HEK293 (cell line): ENCODE results near the gene NBPF1.

Source experiments
- FEZF1 ChIP-seq: fragments of 450-650 bp; formaldehyde crosslinking; IDR thresholded peaks from 2 replicates; pipeline ENCODE4 v1.5.1; 2016; ENCODE audit warnings: missing biosample characterization, missing genetic modification characterization
- GLIS1 ChIP-seq: fragments of 450-650 bp; formaldehyde crosslinking; IDR thresholded peaks from 2 replicates; pipeline ENCODE4 v1.5.1; 2016; ENCODE audit warnings: missing biosample characterization, missing genetic modification characterization
- KLF1 ChIP-seq: fragments of 450-650 bp; formaldehyde crosslinking; IDR thresholded peaks from 2 replicates; pipeline ENCODE4 v1.5.1; 2016; ENCODE audit warnings: missing biosample characterization, missing genetic modification characterization
- KLF16 ChIP-seq: fragments of 450-650 bp; formaldehyde crosslinking; IDR thresholded peaks from 2 replicates; pipeline ENCODE4 v1.5.1; 2017; ENCODE audit warnings: missing biosample characterization, missing genetic modification characterization
- MEIS1 ChIP-seq: sonication (generic); formaldehyde crosslinking; IDR thresholded peaks from 2 replicates; pipeline ENCODE4 v1.8.1; 2022; ENCODE audit warnings: missing genetic modification reagents, mild to moderate bottlenecking, borderline replicate concordance
- OVOL3 ChIP-seq: fragments of 450-650 bp; formaldehyde crosslinking; IDR thresholded peaks from 2 replicates; pipeline ENCODE4 v1.5.1; 2016; ENCODE audit warnings: missing biosample characterization, missing genetic modification characterization
- SCRT1 ChIP-seq: fragments of 450-650 bp; formaldehyde crosslinking; IDR thresholded peaks from 2 replicates; pipeline ENCODE4 v1.5.1; 2016; ENCODE audit warnings: missing biosample characterization, missing genetic modification characterization, borderline replicate concordance
- SP3 ChIP-seq: fragments of 450-650 bp; formaldehyde crosslinking; IDR thresholded peaks from 2 replicates; pipeline ENCODE4 v1.5.1; 2016; ENCODE audit warnings: missing biosample characterization, missing genetic modification characterization
- SP7 ChIP-seq: fragments of 450-650 bp; formaldehyde crosslinking; IDR thresholded peaks from 2 replicates; pipeline ENCODE4 v1.5.1; 2016; ENCODE audit warnings: missing biosample characterization, missing genetic modification characterization
- ZBTB17 ChIP-seq: fragments of 450-650 bp; formaldehyde crosslinking; IDR thresholded peaks from 2 replicates; pipeline ENCODE4 v1.5.1; 2016; ENCODE audit warnings: missing biosample characterization, missing genetic modification characterization
- ZFP41 ChIP-seq: fragments of 450-650 bp; formaldehyde crosslinking; IDR thresholded peaks from 2 replicates; pipeline ENCODE4 v1.5.1; 2016; ENCODE audit warnings: missing biosample characterization, missing genetic modification characterization, borderline replicate concordance
- ZNF132 ChIP-seq: fragments of 450-650 bp; formaldehyde crosslinking; IDR thresholded peaks from 2 replicates; pipeline ENCODE4 v1.5.1; 2017; ENCODE audit warnings: missing biosample characterization, missing genetic modification characterization, borderline replicate concordance
- ZNF169 ChIP-seq: fragments of 450-650 bp; formaldehyde crosslinking; IDR thresholded peaks from 2 replicates; pipeline ENCODE4 v1.5.1; 2016; ENCODE audit warnings: missing biosample characterization, missing genetic modification characterization
- ZNF184 ChIP-seq: fragments of 450-650 bp; IDR thresholded peaks from 2 replicates; pipeline ENCODE4 v1.5.1; 2018; ENCODE audit warnings: missing biosample characterization, mild to moderate bottlenecking, missing genetic modification characterization
- ZNF274 ChIP-seq, 2 experiments: fragments of 200-500 bp in 1 of 2; fragments of 450-650 bp in 1 of 2; sonication (Bioruptor generic) in 1 of 2; formaldehyde crosslinking in 1 of 2; IDR thresholded peaks; 2 replicates each; pipeline versions ENCODE4 v1.5.1 to v1.6.1; 2014 to 2016; ENCODE audit warnings: borderline replicate concordance in 1 of 2, inconsistent platforms in 1 of 2, low read length in 1 of 2, missing biosample characterization in 1 of 2, missing genetic modification characterization in 1 of 2
- ZNF311 ChIP-seq: fragments of 450-650 bp; formaldehyde crosslinking; IDR thresholded peaks from 2 replicates; pipeline ENCODE4 v1.5.1; 2017; ENCODE audit warnings: missing biosample characterization, missing genetic modification characterization, borderline replicate concordance
- ZNF354C ChIP-seq: fragments of 450-650 bp; formaldehyde crosslinking; IDR thresholded peaks from 2 replicates; pipeline ENCODE4 v1.5.1; 2016; ENCODE audit warnings: missing biosample characterization, missing genetic modification characterization, low read depth, borderline replicate concordance
- ZNF423 ChIP-seq: fragments of 450-650 bp; formaldehyde crosslinking; IDR thresholded peaks from 2 replicates; pipeline ENCODE4 v1.5.1; 2016; ENCODE audit warnings: missing biosample characterization, missing genetic modification characterization
- ZNF426 ChIP-seq: fragments of 450-650 bp; formaldehyde crosslinking; IDR thresholded peaks from 2 replicates; pipeline ENCODE4 v1.5.1; 2017; ENCODE audit warnings: missing biosample characterization, missing genetic modification characterization, mild to moderate bottlenecking, inconsistent platforms, moderate library complexity
- ZNF433 ChIP-seq: fragments of 450-650 bp; formaldehyde crosslinking; IDR thresholded peaks from 2 replicates; pipeline ENCODE4 v1.5.1; 2016; ENCODE audit warnings: missing biosample characterization, missing genetic modification characterization, low read depth
- ZNF596 ChIP-seq: fragments of 450-650 bp; IDR thresholded peaks from 2 replicates; pipeline ENCODE4 v1.5.0; 2018; ENCODE audit warnings: missing biosample characterization, mild to moderate bottlenecking, missing genetic modification characterization, moderate library complexity
- ZNF610 ChIP-seq: fragments of 450-650 bp; formaldehyde crosslinking; IDR thresholded peaks from 2 replicates; pipeline ENCODE4 v1.5.1; 2016; ENCODE audit warnings: missing biosample characterization, missing genetic modification characterization, borderline replicate concordance
- ZNF658 ChIP-seq: fragments of 450-650 bp; formaldehyde crosslinking; IDR thresholded peaks from 2 replicates; pipeline ENCODE4; 2016; ENCODE audit warnings: missing biosample characterization, missing genetic modification characterization
- ZNF664 ChIP-seq: fragments of 450-650 bp; formaldehyde crosslinking; IDR thresholded peaks from 2 replicates; pipeline ENCODE4 v1.5.1; 2016; ENCODE audit warnings: missing biosample characterization, missing genetic modification characterization
- ZNF701 ChIP-seq: fragments of 450-650 bp; formaldehyde crosslinking; IDR thresholded peaks from 2 replicates; pipeline ENCODE4 v1.5.1; 2016; ENCODE audit warnings: missing biosample characterization, missing genetic modification characterization
- TF ChIP-seq, protein P1 (sequence below): fragments of 450-650 bp; formaldehyde crosslinking; IDR thresholded peaks from 2 replicates; pipeline ENCODE4 v1.5.1; 2016; ENCODE audit warnings: missing biosample characterization, missing genetic modification characterization
- TF ChIP-seq, protein P2 (sequence below): fragments of 450-650 bp; formaldehyde crosslinking; IDR thresholded peaks from 2 replicates; pipeline ENCODE4 v1.5.1; 2016; ENCODE audit warnings: missing biosample characterization, missing genetic modification characterization, low read depth
- TF ChIP-seq, protein P3 (sequence below): fragments of 450-650 bp; formaldehyde crosslinking; IDR thresholded peaks from 2 replicates; pipeline ENCODE4 v1.5.1; 2017; ENCODE audit warnings: missing biosample characterization, missing genetic modification characterization
- TF ChIP-seq, protein P4 (sequence below): fragments of 450-650 bp; formaldehyde crosslinking; IDR thresholded peaks from 2 replicates; pipeline ENCODE4 v1.5.1; 2016; ENCODE audit warnings: missing biosample characterization, missing genetic modification characterization
- TF ChIP-seq, protein P5 (sequence below): fragments of 450-650 bp; formaldehyde crosslinking; IDR thresholded peaks from 2 replicates; pipeline ENCODE4 v1.5.1; 2016; ENCODE audit warnings: missing biosample characterization, missing genetic modification characterization

NBPF1 gene

DNA sequence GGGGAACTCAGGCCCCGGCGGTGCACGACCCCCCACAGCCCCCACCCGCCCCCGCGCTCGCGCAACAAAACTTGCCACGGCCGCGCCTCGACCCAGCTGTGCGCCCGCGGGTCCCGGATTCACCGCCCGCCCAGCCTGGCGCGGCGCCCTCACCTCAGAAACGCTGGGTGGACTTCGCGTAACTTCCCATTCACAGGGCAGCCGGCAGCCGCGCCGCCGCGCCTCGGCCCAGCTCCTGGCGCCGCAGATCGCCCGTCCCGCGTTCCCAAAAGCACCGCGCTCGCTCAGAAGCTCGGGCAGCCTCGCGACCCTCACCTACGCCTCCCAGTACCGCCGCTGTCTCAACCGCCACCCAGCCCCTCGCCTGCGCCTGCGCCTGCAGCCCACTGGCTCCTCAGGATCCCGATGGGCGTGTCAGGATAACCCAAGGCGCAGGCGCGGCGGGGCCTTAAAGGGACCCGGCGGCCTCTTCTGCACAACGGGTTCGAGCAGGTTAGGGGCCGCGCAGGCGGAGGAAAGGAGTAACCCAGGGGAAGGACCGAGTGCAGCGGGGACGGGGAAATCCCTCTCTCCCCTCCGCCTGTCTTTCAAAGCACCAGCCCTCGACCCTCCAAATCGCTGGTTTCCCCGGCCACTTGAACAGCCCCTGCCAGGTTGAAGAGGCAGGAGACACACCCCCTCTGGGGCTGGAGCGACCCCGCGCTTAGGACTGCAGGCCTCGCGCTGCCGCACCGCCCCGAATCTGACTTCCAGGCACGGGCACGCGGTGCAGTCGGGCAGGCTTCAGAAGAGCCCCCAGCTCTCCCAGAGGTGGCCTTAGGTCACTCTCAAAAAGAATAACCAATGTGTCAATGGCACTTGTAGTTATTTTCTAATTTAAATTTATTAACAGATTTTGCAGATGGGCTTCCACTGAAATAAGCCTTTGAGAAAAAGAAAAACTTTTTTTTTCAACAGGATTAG, at the start of gene NBPF1 (continued):
- TF ChIP-seq, protein P1, sequence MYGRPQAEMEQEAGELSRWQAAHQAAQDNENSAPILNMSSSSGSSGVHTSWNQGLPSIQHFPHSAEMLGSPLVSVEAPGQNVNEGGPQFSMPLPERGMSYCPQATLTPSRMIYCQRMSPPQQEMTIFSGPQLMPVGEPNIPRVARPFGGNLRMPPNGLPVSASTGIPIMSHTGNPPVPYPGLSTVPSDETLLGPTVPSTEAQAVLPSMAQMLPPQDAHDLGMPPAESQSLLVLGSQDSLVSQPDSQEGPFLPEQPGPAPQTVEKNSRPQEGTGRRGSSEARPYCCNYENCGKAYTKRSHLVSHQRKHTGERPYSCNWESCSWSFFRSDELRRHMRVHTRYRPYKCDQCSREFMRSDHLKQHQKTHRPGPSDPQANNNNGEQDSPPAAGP (tag by site-specific recombination) = peak; percentile 89
- TF ChIP-seq ZNF311 (tag by site-specific recombination) (no peak), GLIS1 (peak; percentile 57), OVOL3 (tag by site-specific recombination) (no peak; the same call in 1 of the 2 replicates), SP7 (tag by site-specific recombination) (peak; percentile 92), ZNF184 (tag by site-specific recombination) (0 out of 2 replicates have a peak, but pooled peaks have one; percentile 81), ZNF169 (tag by site-specific recombination) (no peak), ZNF354C (tag by site-specific recombination) (no peak), ZNF664 (tag by site-specific recombination) (no peak), KLF1 (tag by site-specific recombination) (peak; percentile 88), ZBTB17 (tag by site-specific recombination) (peak; percentile 97), FEZF1 (no peak), ZNF274 (IDR thresholded peaks at IDR 0.05; ENCODE audit: low read length) (no peak), ZNF274 (tag by site-specific recombination; IDR thresholded peaks at IDR 0.05; ENCODE audit: borderline replicate concordance) (no peak), ZNF132 (no peak), SP3 (tag by site-specific recombination) (peak; percentile 90), ZNF426 (tag by site-specific recombination) (no peak), ZNF701 (tag by site-specific recombination) (no peak), ZNF596 (tag by site-specific recombination) (peak; percentile 44; the same call in 1 of the 2 replicates), ZNF610 (tag by site-specific recombination) (peak; percentile 84), ZFP41 (tag by site-specific recombination) (no peak), SCRT1 (no peak), KLF16 (peak; percentile 97), ZNF423 (tag by site-specific recombination) (no peak), MEIS1 (no peak), ZNF658 (tag by site-specific recombination) (no peak), ZNF433 (tag by site-specific recombination) (no peak)
- TF ChIP-seq, protein P2, sequence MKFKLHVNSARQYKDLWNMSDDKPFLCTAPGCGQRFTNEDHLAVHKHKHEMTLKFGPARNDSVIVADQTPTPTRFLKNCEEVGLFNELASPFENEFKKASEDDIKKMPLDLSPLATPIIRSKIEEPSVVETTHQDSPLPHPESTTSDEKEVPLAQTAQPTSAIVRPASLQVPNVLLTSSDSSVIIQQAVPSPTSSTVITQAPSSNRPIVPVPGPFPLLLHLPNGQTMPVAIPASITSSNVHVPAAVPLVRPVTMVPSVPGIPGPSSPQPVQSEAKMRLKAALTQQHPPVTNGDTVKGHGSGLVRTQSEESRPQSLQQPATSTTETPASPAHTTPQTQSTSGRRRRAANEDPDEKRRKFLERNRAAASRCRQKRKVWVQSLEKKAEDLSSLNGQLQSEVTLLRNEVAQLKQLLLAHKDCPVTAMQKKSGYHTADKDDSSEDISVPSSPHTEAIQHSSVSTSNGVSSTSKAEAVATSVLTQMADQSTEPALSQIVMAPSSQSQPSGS (tag by site-specific recombination) = no peak
- TF ChIP-seq, protein P3, sequence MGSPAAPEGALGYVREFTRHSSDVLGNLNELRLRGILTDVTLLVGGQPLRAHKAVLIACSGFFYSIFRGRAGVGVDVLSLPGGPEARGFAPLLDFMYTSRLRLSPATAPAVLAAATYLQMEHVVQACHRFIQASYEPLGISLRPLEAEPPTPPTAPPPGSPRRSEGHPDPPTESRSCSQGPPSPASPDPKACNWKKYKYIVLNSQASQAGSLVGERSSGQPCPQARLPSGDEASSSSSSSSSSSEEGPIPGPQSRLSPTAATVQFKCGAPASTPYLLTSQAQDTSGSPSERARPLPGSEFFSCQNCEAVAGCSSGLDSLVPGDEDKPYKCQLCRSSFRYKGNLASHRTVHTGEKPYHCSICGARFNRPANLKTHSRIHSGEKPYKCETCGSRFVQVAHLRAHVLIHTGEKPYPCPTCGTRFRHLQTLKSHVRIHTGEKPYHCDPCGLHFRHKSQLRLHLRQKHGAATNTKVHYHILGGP (tag by site-specific recombination) = no peak
- TF ChIP-seq, protein P4, sequence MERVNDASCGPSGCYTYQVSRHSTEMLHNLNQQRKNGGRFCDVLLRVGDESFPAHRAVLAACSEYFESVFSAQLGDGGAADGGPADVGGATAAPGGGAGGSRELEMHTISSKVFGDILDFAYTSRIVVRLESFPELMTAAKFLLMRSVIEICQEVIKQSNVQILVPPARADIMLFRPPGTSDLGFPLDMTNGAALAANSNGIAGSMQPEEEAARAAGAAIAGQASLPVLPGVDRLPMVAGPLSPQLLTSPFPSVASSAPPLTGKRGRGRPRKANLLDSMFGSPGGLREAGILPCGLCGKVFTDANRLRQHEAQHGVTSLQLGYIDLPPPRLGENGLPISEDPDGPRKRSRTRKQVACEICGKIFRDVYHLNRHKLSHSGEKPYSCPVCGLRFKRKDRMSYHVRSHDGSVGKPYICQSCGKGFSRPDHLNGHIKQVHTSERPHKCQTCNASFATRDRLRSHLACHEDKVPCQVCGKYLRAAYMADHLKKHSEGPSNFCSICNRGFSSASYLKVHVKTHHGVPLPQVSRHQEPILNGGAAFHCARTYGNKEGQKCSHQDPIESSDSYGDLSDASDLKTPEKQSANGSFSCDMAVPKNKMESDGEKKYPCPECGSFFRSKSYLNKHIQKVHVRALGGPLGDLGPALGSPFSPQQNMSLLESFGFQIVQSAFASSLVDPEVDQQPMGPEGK = peak; percentile 98
- TF ChIP-seq, protein P5, sequence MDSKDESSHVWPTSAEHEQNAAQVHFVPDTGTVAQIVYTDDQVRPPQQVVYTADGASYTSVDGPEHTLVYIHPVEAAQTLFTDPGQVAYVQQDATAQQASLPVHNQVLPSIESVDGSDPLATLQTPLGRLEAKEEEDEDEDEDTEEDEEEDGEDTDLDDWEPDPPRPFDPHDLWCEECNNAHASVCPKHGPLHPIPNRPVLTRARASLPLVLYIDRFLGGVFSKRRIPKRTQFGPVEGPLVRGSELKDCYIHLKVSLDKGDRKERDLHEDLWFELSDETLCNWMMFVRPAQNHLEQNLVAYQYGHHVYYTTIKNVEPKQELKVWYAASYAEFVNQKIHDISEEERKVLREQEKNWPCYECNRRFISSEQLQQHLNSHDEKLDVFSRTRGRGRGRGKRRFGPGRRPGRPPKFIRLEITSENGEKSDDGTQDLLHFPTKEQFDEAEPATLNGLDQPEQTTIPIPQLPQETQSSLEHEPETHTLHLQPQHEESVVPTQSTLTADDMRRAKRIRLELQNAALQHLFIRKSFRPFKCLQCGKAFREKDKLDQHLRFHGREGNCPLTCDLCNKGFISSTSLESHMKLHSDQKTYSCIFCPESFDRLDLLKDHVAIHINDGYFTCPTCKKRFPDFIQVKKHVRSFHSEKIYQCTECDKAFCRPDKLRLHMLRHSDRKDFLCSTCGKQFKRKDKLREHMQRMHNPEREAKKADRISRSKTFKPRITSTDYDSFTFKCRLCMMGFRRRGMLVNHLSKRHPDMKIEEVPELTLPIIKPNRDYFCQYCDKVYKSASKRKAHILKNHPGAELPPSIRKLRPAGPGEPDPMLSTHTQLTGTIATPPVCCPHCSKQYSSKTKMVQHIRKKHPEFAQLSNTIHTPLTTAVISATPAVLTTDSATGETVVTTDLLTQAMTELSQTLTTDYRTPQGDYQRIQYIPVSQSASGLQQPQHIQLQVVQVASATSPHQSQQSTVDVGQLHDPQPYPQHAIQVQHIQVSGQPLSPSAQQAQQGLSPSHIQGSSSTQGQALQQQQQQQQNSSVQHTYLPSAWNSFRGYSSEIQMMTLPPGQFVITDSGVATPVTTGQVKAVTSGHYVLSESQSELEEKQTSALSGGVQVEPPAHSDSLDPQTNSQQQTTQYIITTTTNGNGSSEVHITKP (tag by site-specific recombination) = peak; percentile 100
